RWPE2 (cell line): ENCODE data around the gene OR13A1.
"Not testable (repeated sequence)": the region's sequence is repeated elsewhere in the genome, so short reads cannot be mapped to it uniquely, and the experiment has no call there.

Source experiments
- ATAC-seq: fragments of 200-7000 bp; cut with Tn5 transposase; 3 replicates; pipeline ENCODE4 v1.9.1; 2021; ENCODE audit warnings: low read depth
- DNase-seq: peaks from one replicate; pipeline ENCODE4 v3.0.0-alpha.2; 2020; ENCODE audit warnings: low spot score
- H3K27ac ChIP-seq: fragments of 450-650 bp; 2 replicates; pipeline ENCODE4 v1.5.1; 2017; ENCODE audit warnings: mild to moderate bottlenecking; ENCODE audit not compliant: poor library complexity, severe bottlenecking
- H3K27me3 ChIP-seq: fragments of 250-450 bp; sonication (Bioruptor Pico); 2 replicates; pipeline ENCODE4 v1.5.1; 2021; ENCODE audit warnings: mild to moderate bottlenecking, moderate library complexity; ENCODE audit not compliant: insufficient read depth, poor library complexity, severe bottlenecking
- H3K36me3 ChIP-seq: fragments of 250-450 bp; sonication (Bioruptor Pico); 2 replicates; pipeline ENCODE4 v1.5.1; 2020; ENCODE audit warnings: low read depth, mild to moderate bottlenecking, moderate library complexity
- H3K4me1 ChIP-seq: fragments of 250-450 bp; sonication (Bioruptor Pico); 2 replicates; pipeline ENCODE4 v1.5.1; 2021; ENCODE audit warnings: mild to moderate bottlenecking, moderate library complexity; ENCODE audit not compliant: insufficient read depth, poor library complexity, severe bottlenecking
- H3K4me3 ChIP-seq: fragments of 250-450 bp; sonication (Bioruptor Pico); 2 replicates; pipeline ENCODE4 v1.5.1; 2021; ENCODE audit warnings: mild to moderate bottlenecking, moderate library complexity; ENCODE audit not compliant: severe bottlenecking
- H3K9me3 ChIP-seq: fragments of 250-450 bp; sonication (Bioruptor Pico); 2 replicates; pipeline ENCODE4 v1.5.1; 2021; ENCODE audit warnings: mild to moderate bottlenecking, moderate library complexity; ENCODE audit not compliant: severe bottlenecking
- TF ChIP-seq, protein P1 (sequence below): fragments of 450-650 bp; IDR thresholded peaks from one replicate; pipeline ENCODE4 v1.5.1; 2017; ENCODE audit warnings: mild to moderate bottlenecking, moderate library complexity; ENCODE audit not compliant: poor library complexity, severe bottlenecking

The OR13A1 gene

GRCh38 chr10:45346652-45347335, 31.4 kb upstream of the OR13A1 start:
- DNase-seq, H3K4me1 ChIP-seq, H3K27ac ChIP-seq, H3K27me3 ChIP-seq, H3K9me3 ChIP-seq, H3K4me3 ChIP-seq, ATAC-seq, H3K36me3 ChIP-seq: not testable (repeated sequence)

- ATAC-seq, H3K27me3 ChIP-seq, H3K4me1 ChIP-seq, H3K36me3 ChIP-seq, DNase-seq, H3K9me3 ChIP-seq, H3K4me3 ChIP-seq, H3K27ac ChIP-seq: not testable (repeated sequence)
Observed at GRCh38 chr10:45340420-45340819, 25.0 kb upstream of the OR13A1 start.

GRCh38 chr10:45339894-45340293, 24.5 kb upstream of the OR13A1 start:
- TF ChIP-seq, protein P1, sequence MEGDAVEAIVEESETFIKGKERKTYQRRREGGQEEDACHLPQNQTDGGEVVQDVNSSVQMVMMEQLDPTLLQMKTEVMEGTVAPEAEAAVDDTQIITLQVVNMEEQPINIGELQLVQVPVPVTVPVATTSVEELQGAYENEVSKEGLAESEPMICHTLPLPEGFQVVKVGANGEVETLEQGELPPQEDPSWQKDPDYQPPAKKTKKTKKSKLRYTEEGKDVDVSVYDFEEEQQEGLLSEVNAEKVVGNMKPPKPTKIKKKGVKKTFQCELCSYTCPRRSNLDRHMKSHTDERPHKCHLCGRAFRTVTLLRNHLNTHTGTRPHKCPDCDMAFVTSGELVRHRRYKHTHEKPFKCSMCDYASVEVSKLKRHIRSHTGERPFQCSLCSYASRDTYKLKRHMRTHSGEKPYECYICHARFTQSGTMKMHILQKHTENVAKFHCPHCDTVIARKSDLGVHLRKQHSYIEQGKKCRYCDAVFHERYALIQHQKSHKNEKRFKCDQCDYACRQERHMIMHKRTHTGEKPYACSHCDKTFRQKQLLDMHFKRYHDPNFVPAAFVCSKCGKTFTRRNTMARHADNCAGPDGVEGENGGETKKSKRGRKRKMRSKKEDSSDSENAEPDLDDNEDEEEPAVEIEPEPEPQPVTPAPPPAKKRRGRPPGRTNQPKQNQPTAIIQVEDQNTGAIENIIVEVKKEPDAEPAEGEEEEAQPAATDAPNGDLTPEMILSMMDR = no peak
- DNase-seq = no peak

DNA sequence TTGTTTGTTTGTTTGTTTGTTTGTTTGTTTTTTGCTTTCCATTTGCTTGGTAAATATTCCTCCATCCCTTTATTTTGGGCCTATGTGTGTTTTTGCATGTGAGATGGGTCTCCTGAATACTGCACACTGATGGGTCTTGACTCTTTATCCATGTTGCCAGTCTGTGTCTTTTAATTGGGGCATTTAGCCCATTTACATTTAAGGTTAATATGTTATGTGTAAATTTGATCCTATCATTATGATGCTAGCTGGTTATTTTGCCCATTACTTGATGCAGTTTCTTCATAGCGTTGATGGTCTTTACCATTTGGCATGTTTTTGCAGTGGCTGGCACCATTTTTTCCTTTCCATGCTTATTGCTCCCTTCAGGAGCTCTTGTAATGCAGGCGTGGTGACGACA, 16.4 kb upstream of the OR13A1 start:
- not testable (repeated sequence) for H3K9me3 ChIP-seq, H3K36me3 ChIP-seq, H3K27me3 ChIP-seq, H3K4me1 ChIP-seq, ATAC-seq, DNase-seq, H3K27ac ChIP-seq, H3K4me3 ChIP-seq

More at GRCh38 chr10:45339894-45340293, 24.5 kb upstream of the OR13A1 start:
- no peaks in the 10 kb centered on the region for H3K36me3 ChIP-seq
- H3K4me3 ChIP-seq = no peak overlapping the region
- no peak for ATAC-seq
- no peaks in the 10 kb centered on the region for H3K27me3 ChIP-seq
- H3K4me1 ChIP-seq = no peaks in the 10 kb centered on the region
- no peaks in the 10 kb centered on the region for H3K9me3 ChIP-seq
- no peak overlapping the region for H3K27ac ChIP-seq

DNA sequence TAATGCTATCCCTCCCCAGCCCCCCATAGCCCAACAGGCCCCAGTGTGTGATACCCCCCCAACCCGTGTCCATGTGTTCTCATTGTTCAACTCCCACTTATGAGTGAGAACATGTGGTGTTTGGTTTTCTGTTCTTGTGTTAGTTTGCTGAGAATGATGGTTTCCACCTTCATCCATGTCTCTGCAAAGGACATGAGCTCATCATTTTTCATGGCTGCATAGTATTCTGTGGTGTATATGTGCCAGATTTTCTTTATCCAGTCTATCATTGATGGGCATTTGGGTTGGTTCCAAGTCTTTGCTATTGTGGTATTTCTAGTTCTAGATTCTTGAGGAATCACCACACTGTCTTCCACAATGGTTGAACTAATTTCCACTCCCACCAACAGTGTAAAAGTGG, 11.5 kb upstream of the OR13A1 start:
- H3K27ac ChIP-seq, H3K4me1 ChIP-seq, H3K36me3 ChIP-seq, ATAC-seq, H3K9me3 ChIP-seq, DNase-seq, H3K27me3 ChIP-seq, H3K4me3 ChIP-seq: not testable (repeated sequence)

DNA sequence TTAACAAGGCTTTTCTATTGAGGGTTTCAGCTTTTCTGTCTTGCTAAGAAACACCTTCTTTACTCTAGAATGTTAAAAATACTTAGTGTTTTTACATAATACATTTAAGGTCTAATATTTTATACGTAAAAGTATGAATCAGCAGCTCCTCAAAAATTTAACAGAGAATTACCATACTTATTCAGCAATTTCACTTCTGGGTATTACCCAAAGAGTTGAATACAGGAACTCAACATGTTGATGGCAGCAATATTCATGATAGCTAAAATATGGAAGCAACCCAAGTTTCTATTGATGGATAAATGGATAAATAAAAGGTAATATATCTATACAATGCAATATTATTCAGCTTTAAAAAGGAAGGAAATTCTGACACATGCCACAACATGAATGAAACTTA, 9.7 kb upstream of the OR13A1 start:
- TF ChIP-seq, protein P1 = no peak
- Histone ChIP-seq H3K27me3 (no peaks in the 10 kb centered on the region), H3K4me3 (no peak overlapping the region), H3K4me1 (no peaks in the 10 kb centered on the region), H3K27ac (no peak overlapping the region), H3K9me3 (no peaks in the 10 kb centered on the region), H3K36me3 (no peaks in the 10 kb centered on the region)
- ATAC-seq (no peak), DNase-seq (no peak)

GRCh38 chr10:45319702-45320101, 4.3 kb upstream of the OR13A1 start:
- no peaks in the 10 kb centered on the region for H3K4me1 ChIP-seq
- no peaks in the 10 kb centered on the region for H3K27me3 ChIP-seq
- no peaks in the 10 kb centered on the region for H3K9me3 ChIP-seq
- TF ChIP-seq, protein P1 = no peak
- no peak for DNase-seq
- ATAC-seq = no peak
- no peak overlapping the region for H3K27ac ChIP-seq
- no peak overlapping the region for H3K4me3 ChIP-seq
- H3K36me3 ChIP-seq = no peaks in the 10 kb centered on the region
